ENCODE measurements around the gene OPA1. TPM values are rescaled to one million over a fixed set of nuclear protein-coding genes. Genes with fewer than 3 reads are reported as not detected.

The OPA1 gene
- total and polyA plus RNA-seq, 2 of the 13 experiments (the other 11 are each of a cell fraction or from before 2014, with no cell fraction given) = 26.7 to 78.5 TPM

DNA sequence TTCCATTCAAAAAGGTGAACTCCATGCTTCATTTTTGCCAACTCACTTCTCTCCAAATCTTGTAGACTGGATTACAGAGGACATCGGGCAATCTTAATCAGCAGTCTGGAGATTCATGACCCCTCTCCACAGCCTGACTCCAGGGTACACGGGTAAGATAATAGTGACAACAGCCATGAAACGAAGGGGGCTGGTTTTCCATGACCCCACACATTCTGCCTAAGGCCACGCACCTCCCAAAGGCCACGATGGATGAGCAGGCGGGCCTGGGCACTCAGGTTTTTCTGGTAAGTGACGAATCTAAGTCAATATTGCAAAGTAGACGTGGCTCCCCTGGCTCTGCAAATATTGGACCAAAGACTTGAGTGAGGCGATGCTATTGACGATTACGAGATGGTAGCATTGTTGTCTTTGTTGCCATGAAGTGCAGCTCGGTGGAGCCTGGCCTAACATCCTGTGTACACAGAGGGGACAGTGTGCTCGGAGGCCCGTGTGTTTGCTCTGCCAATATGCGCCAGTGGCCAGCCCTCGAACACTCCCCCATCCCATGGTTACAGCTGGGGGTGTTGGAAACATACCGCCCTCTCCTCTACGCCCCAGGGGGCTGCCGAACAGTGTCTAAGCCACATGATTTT lies 119.1 kb downstream of the OPA1 start (continued):
- TF ChIP-seq, protein P1, sequence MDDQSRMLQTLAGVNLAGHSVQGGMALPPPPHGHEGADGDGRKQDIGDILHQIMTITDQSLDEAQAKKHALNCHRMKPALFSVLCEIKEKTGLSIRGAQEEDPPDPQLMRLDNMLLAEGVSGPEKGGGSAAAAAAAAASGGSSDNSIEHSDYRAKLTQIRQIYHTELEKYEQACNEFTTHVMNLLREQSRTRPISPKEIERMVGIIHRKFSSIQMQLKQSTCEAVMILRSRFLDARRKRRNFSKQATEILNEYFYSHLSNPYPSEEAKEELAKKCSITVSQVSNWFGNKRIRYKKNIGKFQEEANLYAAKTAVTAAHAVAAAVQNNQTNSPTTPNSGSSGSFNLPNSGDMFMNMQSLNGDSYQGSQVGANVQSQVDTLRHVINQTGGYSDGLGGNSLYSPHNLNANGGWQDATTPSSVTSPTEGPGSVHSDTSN (CRISPR knock-in tag; IDR thresholded peaks at IDR 0.05; ENCODE audit: borderline replicate concordance) = no peak
- TF ChIP-seq ZNF274 (CRISPR knock-in tag; IDR thresholded peaks at IDR 0.05) (peak; percentile 47), THYN1 (CRISPR knock-in tag; IDR thresholded peaks at IDR 0.05; ENCODE audit: borderline replicate concordance, low read depth) (no peak), ZNF563 (CRISPR knock-in tag; IDR thresholded peaks at IDR 0.05) (no peak; the same call in 1 of the 2 replicates), TSC22D2 (CRISPR knock-in tag; IDR thresholded peaks at IDR 0.05; ENCODE audit: borderline replicate concordance) (peak; percentile 83; the same call in 1 of the 2 replicates), PHF8 (CRISPR knock-in tag; IDR thresholded peaks at IDR 0.05) (no peak; the same call in 1 of the 2 replicates), ZNF317 (CRISPR knock-in tag; IDR thresholded peaks at IDR 0.05) (peak; percentile 66), SCMH1 (CRISPR knock-in tag; IDR thresholded peaks at IDR 0.05; ENCODE audit: borderline replicate concordance) (no peak), ARNTL (CRISPR knock-in tag; IDR thresholded peaks at IDR 0.05) (peak; percentile 97), ZNF577 (CRISPR knock-in tag; IDR thresholded peaks at IDR 0.05; ENCODE audit: borderline replicate concordance, low read depth) (no peak), MAZ (IDR thresholded peaks at IDR 0.05; ENCODE audit: borderline replicate concordance, low read depth, low read length) (peak; percentile 85), MAZ (CRISPR knock-in tag; IDR thresholded peaks at IDR 0.05; ENCODE audit: low read depth) (peak; percentile 89), MXI1 (IDR thresholded peaks at IDR 0.05; ENCODE audit: borderline replicate concordance, low read depth, low read length) (peak; percentile 85; the same call in 1 of the 3 replicates), CREBL2 (CRISPR knock-in tag; IDR thresholded peaks at IDR 0.05; ENCODE audit: borderline replicate concordance) (peak; percentile 70; the same call in 1 of the 2 replicates), ZFY (CRISPR knock-in tag; IDR thresholded peaks at IDR 0.05) (peak; percentile 64; the same call in 1 of the 2 replicates), MED13 (CRISPR knock-in tag; IDR thresholded peaks at IDR 0.05) (peak; percentile 89), SPEN (CRISPR knock-in tag; IDR thresholded peaks at IDR 0.05; ENCODE audit: low read depth) (peak; percentile 91), NFIC (IDR thresholded peaks at IDR 0.05; ENCODE audit: low read length) (peak; percentile 92), MIER2 (CRISPR knock-in tag; IDR thresholded peaks at IDR 0.05) (peak; percentile 88), ZBTB7A (CRISPR knock-in tag; IDR thresholded peaks at IDR 0.05) (peak; percentile 95; the same call in 1 of the 2 replicates), ZSCAN12 (CRISPR knock-in tag; IDR thresholded peaks at IDR 0.05) (no peak)
- TF ChIP-seq, protein P2, sequence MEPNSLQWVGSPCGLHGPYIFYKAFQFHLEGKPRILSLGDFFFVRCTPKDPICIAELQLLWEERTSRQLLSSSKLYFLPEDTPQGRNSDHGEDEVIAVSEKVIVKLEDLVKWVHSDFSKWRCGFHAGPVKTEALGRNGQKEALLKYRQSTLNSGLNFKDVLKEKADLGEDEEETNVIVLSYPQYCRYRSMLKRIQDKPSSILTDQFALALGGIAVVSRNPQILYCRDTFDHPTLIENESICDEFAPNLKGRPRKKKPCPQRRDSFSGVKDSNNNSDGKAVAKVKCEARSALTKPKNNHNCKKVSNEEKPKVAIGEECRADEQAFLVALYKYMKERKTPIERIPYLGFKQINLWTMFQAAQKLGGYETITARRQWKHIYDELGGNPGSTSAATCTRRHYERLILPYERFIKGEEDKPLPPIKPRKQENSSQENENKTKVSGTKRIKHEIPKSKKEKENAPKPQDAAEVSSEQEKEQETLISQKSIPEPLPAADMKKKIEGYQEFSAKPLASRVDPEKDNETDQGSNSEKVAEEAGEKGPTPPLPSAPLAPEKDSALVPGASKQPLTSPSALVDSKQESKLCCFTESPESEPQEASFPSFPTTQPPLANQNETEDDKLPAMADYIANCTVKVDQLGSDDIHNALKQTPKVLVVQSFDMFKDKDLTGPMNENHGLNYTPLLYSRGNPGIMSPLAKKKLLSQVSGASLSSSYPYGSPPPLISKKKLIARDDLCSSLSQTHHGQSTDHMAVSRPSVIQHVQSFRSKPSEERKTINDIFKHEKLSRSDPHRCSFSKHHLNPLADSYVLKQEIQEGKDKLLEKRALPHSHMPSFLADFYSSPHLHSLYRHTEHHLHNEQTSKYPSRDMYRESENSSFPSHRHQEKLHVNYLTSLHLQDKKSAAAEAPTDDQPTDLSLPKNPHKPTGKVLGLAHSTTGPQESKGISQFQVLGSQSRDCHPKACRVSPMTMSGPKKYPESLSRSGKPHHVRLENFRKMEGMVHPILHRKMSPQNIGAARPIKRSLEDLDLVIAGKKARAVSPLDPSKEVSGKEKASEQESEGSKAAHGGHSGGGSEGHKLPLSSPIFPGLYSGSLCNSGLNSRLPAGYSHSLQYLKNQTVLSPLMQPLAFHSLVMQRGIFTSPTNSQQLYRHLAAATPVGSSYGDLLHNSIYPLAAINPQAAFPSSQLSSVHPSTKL (CRISPR knock-in tag; IDR thresholded peaks at IDR 0.05) = peak; percentile 99
- TF ChIP-seq, protein P3, sequence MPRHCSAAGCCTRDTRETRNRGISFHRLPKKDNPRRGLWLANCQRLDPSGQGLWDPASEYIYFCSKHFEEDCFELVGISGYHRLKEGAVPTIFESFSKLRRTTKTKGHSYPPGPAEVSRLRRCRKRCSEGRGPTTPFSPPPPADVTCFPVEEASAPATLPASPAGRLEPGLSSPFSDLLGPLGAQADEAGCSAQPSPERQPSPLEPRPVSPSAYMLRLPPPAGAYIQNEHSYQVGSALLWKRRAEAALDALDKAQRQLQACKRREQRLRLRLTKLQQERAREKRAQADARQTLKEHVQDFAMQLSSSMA (CRISPR knock-in tag; IDR thresholded peaks at IDR 0.05) = peak; percentile 96
- TF ChIP-seq, protein P4, sequence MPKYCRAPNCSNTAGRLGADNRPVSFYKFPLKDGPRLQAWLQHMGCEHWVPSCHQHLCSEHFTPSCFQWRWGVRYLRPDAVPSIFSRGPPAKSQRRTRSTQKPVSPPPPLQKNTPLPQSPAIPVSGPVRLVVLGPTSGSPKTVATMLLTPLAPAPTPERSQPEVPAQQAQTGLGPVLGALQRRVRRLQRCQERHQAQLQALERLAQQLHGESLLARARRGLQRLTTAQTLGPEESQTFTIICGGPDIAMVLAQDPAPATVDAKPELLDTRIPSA (CRISPR knock-in tag; IDR thresholded peaks at IDR 0.05; ENCODE audit: borderline replicate concordance) = no peak
